Transverse colon (tissue), 4 donors: ENCODE results near the gene GRHL1. TPM values are rescaled to one million over a fixed set of nuclear protein-coding genes. Genes with fewer than 3 reads are reported as not detected.

Experiments used
- DNase-seq: peaks from one replicate; pipeline ENCODE4 v3.0.0-alpha.2; 2019
- H3K27ac ChIP-seq, 4 donors: fragments of 200-600 bp; sonication (generic); 2 replicates each; pipeline ENCODE4 v1.5.1; 2016 to 2018; ENCODE audit warnings: inconsistent platforms in 4 of 4
- H3K27me3 ChIP-seq: fragments of 200-600 bp; sonication (generic); 2 replicates; pipeline ENCODE4 v1.5.1; 2017; ENCODE audit warnings: inconsistent platforms
- H3K36me3 ChIP-seq, 4 donors: fragments of 200-600 bp; sonication (generic); 2 replicates each; pipeline ENCODE4 v1.5.1; 2017 to 2019; ENCODE audit warnings: inconsistent platforms in 4 of 4
- H3K4me1 ChIP-seq, 4 donors: fragments of 200-600 bp; sonication (generic); 2 replicates each; pipeline ENCODE4 v1.5.1; 2017 to 2020; ENCODE audit warnings: inconsistent platforms in 4 of 4
- H3K4me3 ChIP-seq, 4 donors: fragments of 200-600 bp; sonication (generic); 1 replicate in 1 of 4; 2 replicates in 3 of 4; pipeline versions ENCODE4 v1.5.1 to v1.6.1; 2017 to 2019; ENCODE audit warnings: inconsistent platforms in 4 of 4
- H3K9me3 ChIP-seq, 2 donors: fragments of 200-600 bp; sonication (generic); 2 replicates each; pipeline ENCODE4 v1.5.1; 2017 to 2019; ENCODE audit warnings: inconsistent platforms in 2 of 2
- CTCF ChIP-seq, 5 experiments: fragments of 200-600 bp in 3 of 5; fragments of 450-650 bp in 2 of 5; sonication (generic) in 3 of 5; IDR thresholded peaks; 1 replicate in 2 of 5; 2 replicates in 3 of 5; pipeline ENCODE4 v1.5.1; 2016 to 2017; ENCODE audit warnings: antibody characterized with exemption in 5 of 5, inconsistent platforms in 3 of 5, mild to moderate bottlenecking in 2 of 5, moderate library complexity in 1 of 5
- EP300 ChIP-seq: sonication (generic); formaldehyde crosslinking; IDR thresholded peaks from one replicate; pipeline ENCODE4 v1.6.1; 2017; ENCODE audit warnings: antibody characterized with exemption, low read depth
- POLR2A ChIP-seq: fragments of 450-650 bp; IDR thresholded peaks from one replicate; pipeline ENCODE4 v1.6.1; 2016; ENCODE audit warnings: antibody characterized with exemption, mild to moderate bottlenecking, moderate library complexity
- POLR2AphosphoS5 ChIP-seq, 3 donors: sonication (generic); formaldehyde crosslinking; IDR thresholded peaks; one replicate each; pipeline ENCODE4 v1.6.1; 2016; ENCODE audit warnings: antibody characterized with exemption in 3 of 3
- WGBS, 2 donors: methylation state at CpG; one replicate each; pipeline ENCODE4 v1.1.5; 2018; ENCODE audit warnings: low coverage in 1 of 2; 5-methylcytosine and 5-hydroxymethylcytosine counted together
- in situ Hi-C, 4 donors: fragments of 200-750 bp; cut with MboI; loops; one replicate each; pipeline versions ENCODE4 v1.15.0 to v1.15.1; 2017; ENCODE audit warnings: low sequenced_read_pairs in 3 of 4, low pct_ligation_motif_present in 1 of 4, low pct_unique_long_range_greater_than_20kb in 1 of 4
- intact Hi-C: fragments of 100-400 bp; cut with DNase I; formaldehyde crosslinking; loops from one replicate; pipeline ENCODE4 v1.15.1; 2023; ENCODE audit warnings: low total_unique reads
- total RNA-seq, 4 donors: library from RNA; depleted of rRNA; stranded (reverse); fragments of >200 nt; gene quantifications; one replicate each; pipeline ENCODE4 v1.1.0, GENCODE V29; 2016

The GRHL1 gene
- total RNA-seq, 4 donors from 2014 or later: 0.55 to 24.7 (median 1.3) TPM; not detected in 1

- in situ Hi-C loops (loop anchor here in 2 of 4 donors (5.0 kb wide), 1 partner anchor 67 kb away; no protein-coding TSS in a partner anchor), intact Hi-C loops (loop anchor here (5.0 kb wide), 1 partner anchor 72 kb away; no protein-coding TSS in a partner anchor)
- Histone ChIP-seq H3K9me3 (no peaks in the 10 kb centered on the region), H3K27ac (no peak overlapping the region), H3K4me3 (no peak overlapping the region), H3K27me3 (no peaks in the 10 kb centered on the region), H3K4me1 (peaks cover 9 to 26% (median 22%) of the 10 kb centered on the region in 4 donors), H3K36me3 (no peaks in the 10 kb centered on the region)
- DNase-seq: no peak
- TF ChIP-seq POLR2AphosphoS5 (IDR thresholded peaks at IDR 0.05) (no peak), EP300 (no peak), CTCF (IDR thresholded peaks at IDR 0.05) (no peak), POLR2A (no peak)
- 45 to 65% methylated on average over 5 to 6 of the region's 6 CpGs for WGBS, 2 donors
Measured at GRCh38 chr2:9979977-9980376, 28.5 kb downstream of the GRHL1 start.

- Histone ChIP-seq H3K4me1 (peaks cover 9 to 28% (median 21%) of the 10 kb centered on the region in 4 donors), H3K9me3 (no peaks in the 10 kb centered on the region), H3K27ac (no peak overlapping the region), H3K36me3 (no peaks in the 10 kb centered on the region), H3K27me3 (no peaks in the 10 kb centered on the region), H3K4me3 (no peak overlapping the region)
- DNase-seq: no peak
- TF ChIP-seq CTCF (IDR thresholded peaks at IDR 0.05): no peak
- intact Hi-C loops (loop anchor here (5.0 kb wide), 1 partner anchor 72 kb away; no protein-coding TSS in a partner anchor), in situ Hi-C loops (loop anchor here in 2 of 4 donors (5.0 kb wide), 1 partner anchor 67 kb away; no protein-coding TSS in a partner anchor)
- 73 to 86% methylated on average over 2 of the region's 2 CpGs for WGBS, 2 donors
Measured at GRCh38 chr2:9980520-9980919, 29.0 kb downstream of the GRHL1 start.

GRCh38 chr2:9981655-9982054 lies 30.2 kb downstream of the GRHL1 start:
- TF ChIP-seq CTCF (IDR thresholded peaks at IDR 0.05) (no peak), EP300 (no peak), POLR2AphosphoS5 (IDR thresholded peaks at IDR 0.05) (no peak), POLR2A (no peak)
- H3K9me3 ChIP-seq: no peaks in the 10 kb centered on the region
- DNase-seq: no peak
- no peaks in the 10 kb centered on the region for H3K27me3 ChIP-seq
- H3K4me3 ChIP-seq: no peak overlapping the region
- no peaks in the 10 kb centered on the region for H3K36me3 ChIP-seq
- in situ Hi-C loops (loop anchor here in 2 of 4 donors (5.0 kb wide), 1 partner anchor 66 kb away; no protein-coding TSS in a partner anchor), intact Hi-C loops (loop anchor here (5.0 kb wide), 1 partner anchor 71 kb away; no protein-coding TSS in a partner anchor)
- peaks cover 9 to 20% (median 13%) of the 10 kb centered on the region in 4 donors for H3K4me1 ChIP-seq
- WGBS, 2 donors: 72 to 78% methylated on average over 3 of the region's 3 CpGs
- H3K27ac ChIP-seq: no peak overlapping the region

GRCh38 chr2:9982248-9982647 lies 30.8 kb downstream of the GRHL1 start:
- no peak overlapping the region for H3K27ac ChIP-seq
- H3K4me3 ChIP-seq: no peak overlapping the region
- intact Hi-C loops (loop anchor here (5.0 kb wide), 1 partner anchor 70 kb away; no protein-coding TSS in a partner anchor), in situ Hi-C loops (loop anchor here in 2 of 4 donors (5.0 kb wide), 1 partner anchor 65 kb away; no protein-coding TSS in a partner anchor)
- TF ChIP-seq CTCF (IDR thresholded peaks at IDR 0.05) (no peak), POLR2AphosphoS5 (IDR thresholded peaks at IDR 0.05) (peak in 1 of 3 donors; percentile 35), POLR2A (no peak), EP300 (no peak)
- no peak for DNase-seq
- WGBS, 2 donors: 70 to 89% methylated on average over 4 to 8 of the region's 8 CpGs
- no peaks in the 10 kb centered on the region for H3K36me3 ChIP-seq
- no peaks in the 10 kb centered on the region for H3K9me3 ChIP-seq
- peaks cover 9 to 20% (median 13%) of the 10 kb centered on the region in 4 donors for H3K4me1 ChIP-seq
- no peaks in the 10 kb centered on the region for H3K27me3 ChIP-seq
